PFSK-1 (cell line): ENCODE data around the gene FGD2.

Experiments
- POLR2AphosphoS5 ChIP-seq: IDR thresholded peaks from 2 replicates; pipeline ENCODE4 v1.6.1; 2012; ENCODE audit warnings: low read depth, mild to moderate bottlenecking, control low read depth, low read length, moderate library complexity
- REST ChIP-seq, 2 experiments: IDR thresholded peaks; 2 replicates each; pipeline versions ENCODE4 v1.6.1 to v1.8.0; 2011 to 2012; ENCODE audit warnings: low read depth in 2 of 2, low read length in 2 of 2, control low read depth in 1 of 2, inconsistent platforms in 1 of 2, mild to moderate bottlenecking in 1 of 2, moderate library complexity in 1 of 2; ENCODE audit not compliant: insufficient read depth in 1 of 2
- SIN3A ChIP-seq: IDR thresholded peaks from 2 replicates; pipeline ENCODE4 v1.6.1; 2012; ENCODE audit warnings: mild to moderate bottlenecking, low read length, moderate library complexity, borderline replicate concordance; ENCODE audit not compliant: insufficient read depth
- TAF1 ChIP-seq: IDR thresholded peaks from 2 replicates; pipeline ENCODE4 v1.6.1; 2012; ENCODE audit warnings: low read length, control low read depth, borderline replicate concordance; ENCODE audit not compliant: insufficient read depth

GRCh38 chr6:36979347-36979742 is 26.1 kb upstream of the FGD2 start:
- TF ChIP-seq POLR2AphosphoS5 (no peak), REST (IDR thresholded peaks at IDR 0.05; ENCODE audit: insufficient read depth in 1 of 2, low read depth in 2 of 2, low read length in 2 of 2) (no peak), TAF1 (no peak), SIN3A (no peak)
